HUES64 (cell line): ENCODE results near the gene LPAR3.

ENCODE experiments used
- H3K27ac ChIP-seq: 2 replicates; pipeline ENCODE4 v1.7.0; 2013; ENCODE audit warnings: low read depth, low read length, inconsistent platforms
- H3K27me3 ChIP-seq: 2 replicates; pipeline ENCODE4 v1.6.1; 2013; ENCODE audit warnings: mild to moderate bottlenecking, low read length; ENCODE audit not compliant: insufficient read depth
- H3K36me3 ChIP-seq: 2 replicates; pipeline ENCODE4 v1.6.1; 2013; ENCODE audit warnings: mild to moderate bottlenecking, low read length; ENCODE audit not compliant: insufficient read depth
- H3K4me1 ChIP-seq: 2 replicates; pipeline ENCODE4 v1.6.1; 2013; ENCODE audit warnings: mild to moderate bottlenecking, low read length, moderate library complexity; ENCODE audit not compliant: insufficient read depth
- H3K4me3 ChIP-seq: 2 replicates; pipeline ENCODE4 v1.5.1; 2013; ENCODE audit warnings: mild to moderate bottlenecking, low read length, moderate library complexity
- H3K9ac ChIP-seq: 2 replicates; pipeline ENCODE4 v1.6.1; 2013; ENCODE audit warnings: mild to moderate bottlenecking, low read depth, low read length
- H3K9me3 ChIP-seq: 2 replicates; pipeline ENCODE4 v1.6.1; 2013; ENCODE audit warnings: low read depth, low read length; ENCODE audit not compliant: insufficient read depth
- WGBS: fragments of 150-250, 120-280 bp; methylation state at CpG from one replicate; pipeline ENCODE4 v1.1.7; 2013; ENCODE audit warnings: missing lambda C conversion rate; 5-methylcytosine and 5-hydroxymethylcytosine counted together

Gene LPAR3

DNA sequence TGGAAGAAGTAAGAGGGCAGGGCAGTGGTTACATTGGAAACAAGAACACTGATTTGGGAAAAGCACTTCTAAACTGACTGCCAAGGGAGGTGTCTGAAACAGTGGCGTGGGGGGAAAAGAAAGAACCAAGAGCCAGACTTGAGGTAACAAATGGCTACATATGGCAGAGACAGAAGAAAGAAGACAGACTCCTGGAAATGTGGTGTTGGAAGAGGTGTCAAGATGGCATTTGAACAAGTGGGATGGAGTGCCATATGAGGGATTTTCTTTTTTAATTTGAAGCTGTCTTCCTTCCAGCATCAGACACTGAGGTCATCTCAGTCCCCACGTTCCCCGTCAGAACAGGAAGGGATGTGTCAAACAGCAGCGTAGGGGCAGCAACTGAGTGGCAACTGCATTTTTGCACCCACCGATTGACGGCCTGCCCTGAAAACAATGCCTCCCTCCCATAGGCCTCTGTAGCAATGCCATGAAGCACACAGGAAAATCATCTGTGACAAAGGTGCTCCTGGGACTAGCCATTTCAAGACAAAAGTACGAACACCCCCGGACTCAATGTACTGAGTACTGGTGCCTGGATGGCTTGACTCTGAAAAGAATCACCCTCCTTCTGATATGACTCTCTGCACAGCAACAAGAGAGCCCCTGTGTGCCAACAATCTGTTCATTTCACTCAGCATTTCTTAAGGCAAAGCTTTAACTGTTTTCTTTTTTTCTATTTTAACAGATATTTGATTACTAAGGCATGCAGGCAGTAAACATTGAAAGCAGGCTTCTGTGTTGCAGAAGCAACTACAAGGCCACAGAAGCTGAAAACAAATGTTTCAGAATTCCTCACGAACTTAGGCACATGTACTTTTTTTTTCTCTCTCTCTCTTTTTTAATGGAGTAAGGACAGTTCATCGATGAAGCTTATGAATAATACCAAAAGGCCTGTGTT lies 37.0 kb downstream of the LPAR3 start:
- Histone ChIP-seq H3K9ac (no peak overlapping the region), H3K36me3 (0 out of 2 replicates have a peak, but pooled peaks cover 7% of the 10 kb centered on the region), H3K4me1 (no peaks in the 10 kb centered on the region), H3K27ac (no peak overlapping the region), H3K4me3 (no peak overlapping the region), H3K9me3 (no peaks in the 10 kb centered on the region), H3K27me3 (no peaks in the 10 kb centered on the region)
- WGBS: 92% methylated on average over 10 of the region's 10 CpGs

DNA sequence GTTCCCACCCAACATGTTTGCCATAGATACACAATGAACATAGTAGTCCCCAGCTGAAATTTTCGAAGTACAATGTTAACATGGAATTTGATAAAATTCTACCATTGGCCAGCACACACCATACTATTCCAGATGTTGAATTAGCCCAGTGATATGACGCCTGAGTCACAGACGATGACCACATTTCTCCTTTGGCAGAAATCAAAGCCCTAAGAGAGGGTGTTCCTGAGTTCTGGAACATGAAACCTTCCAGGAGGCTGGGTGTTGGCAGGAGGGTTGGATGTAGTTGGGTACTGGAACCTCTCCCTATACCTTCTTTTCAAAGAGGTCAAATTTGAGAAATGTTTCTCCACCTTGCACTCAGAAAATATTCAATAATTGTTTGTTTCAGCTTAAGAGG lies 37.8 kb downstream of the LPAR3 start:
- 91% methylated on average over 3 of the region's 3 CpGs for WGBS

DNA sequence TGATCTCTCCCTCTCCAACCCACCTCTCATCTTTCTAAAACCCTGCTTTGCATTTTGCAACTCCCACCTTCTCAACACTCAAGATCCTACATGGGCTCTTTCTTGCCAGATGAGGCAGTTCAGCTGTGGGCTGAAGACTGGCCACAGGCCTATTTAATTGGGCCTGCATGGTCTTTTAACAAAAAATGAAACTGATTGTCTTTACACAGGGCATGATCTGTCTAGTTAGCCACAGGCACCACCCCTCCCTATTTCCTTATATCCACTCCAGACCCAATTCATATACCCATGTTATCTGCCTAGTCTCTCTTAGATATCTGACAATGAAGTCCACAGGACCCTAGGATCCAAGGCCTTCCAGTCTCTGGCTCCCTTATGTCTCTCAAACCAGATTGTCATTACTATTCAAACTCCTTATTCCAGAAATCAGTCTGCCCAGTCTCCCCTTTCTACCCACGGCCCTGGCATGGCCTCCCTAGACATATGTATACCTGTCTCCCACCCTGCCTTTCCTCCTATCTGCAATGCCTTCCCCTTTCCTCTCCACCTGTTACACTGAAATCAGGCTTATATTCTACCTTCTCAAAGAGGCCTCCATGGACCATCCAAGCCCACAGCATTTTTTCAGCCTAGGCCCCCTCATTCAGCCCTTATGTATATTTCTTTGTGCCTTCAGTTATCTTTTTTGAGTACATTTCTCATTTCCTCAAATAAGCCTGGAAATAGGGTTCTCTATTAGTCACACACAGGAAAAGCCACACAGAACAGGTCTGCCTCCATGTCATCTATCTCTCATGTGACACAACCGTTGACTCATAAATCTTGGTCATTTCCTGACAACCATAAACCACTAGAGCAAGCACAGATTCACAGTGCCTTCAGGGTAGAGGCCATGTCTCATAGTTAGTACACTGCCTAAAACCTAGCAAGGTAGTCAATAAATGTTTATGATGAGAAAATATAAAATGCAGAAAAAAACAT lies 39.0 kb downstream of the LPAR3 start:
- 0 out of 2 replicates have a peak, but pooled peaks cover 7% of the 10 kb centered on the region for H3K36me3 ChIP-seq
- H3K9ac ChIP-seq: no peak overlapping the region
- H3K4me3 ChIP-seq: no peak overlapping the region
- WGBS: 89% methylated on average over 2 of the region's 2 CpGs
- H3K27ac ChIP-seq: no peak overlapping the region
- H3K4me1 ChIP-seq: no peaks in the 10 kb centered on the region
- H3K9me3 ChIP-seq: no peaks in the 10 kb centered on the region
- H3K27me3 ChIP-seq: no peaks in the 10 kb centered on the region

More for the DNA sequence above, 37.8 kb downstream of the LPAR3 start:
- H3K27ac ChIP-seq: no peak overlapping the region
- 0 out of 2 replicates have a peak, but pooled peaks cover 7% of the 10 kb centered on the region for H3K36me3 ChIP-seq
- H3K4me3 ChIP-seq: no peak overlapping the region
- H3K9me3 ChIP-seq: no peaks in the 10 kb centered on the region
- H3K27me3 ChIP-seq: no peaks in the 10 kb centered on the region
- no peak overlapping the region for H3K9ac ChIP-seq
- no peaks in the 10 kb centered on the region for H3K4me1 ChIP-seq

DNA sequence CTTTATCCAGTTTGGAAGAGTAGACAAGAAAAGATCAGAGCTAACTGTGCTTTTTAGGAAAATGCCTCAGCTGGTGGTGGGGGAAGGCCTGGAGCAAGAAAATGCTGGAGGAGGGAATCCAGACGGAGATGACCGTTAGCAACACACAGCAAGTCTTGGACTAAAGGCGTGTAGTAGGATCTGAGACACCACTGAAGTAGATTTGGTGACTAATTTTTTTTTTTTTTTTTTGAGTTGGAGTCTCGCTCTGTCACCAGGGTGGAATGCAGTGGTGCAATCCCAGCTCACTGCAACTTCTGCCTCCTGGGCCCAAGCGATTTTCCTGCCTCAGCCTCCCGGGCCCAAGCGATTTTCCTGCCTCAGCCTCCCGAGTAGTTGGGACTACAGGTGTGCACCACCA lies 41.2 kb downstream of the LPAR3 start:
- Histone ChIP-seq H3K27me3 (no peaks in the 10 kb centered on the region), H3K9ac (no peak overlapping the region), H3K27ac (no peak overlapping the region), H3K4me1 (no peaks in the 10 kb centered on the region), H3K36me3 (0 out of 2 replicates have a peak, but pooled peaks cover 3% of the 10 kb centered on the region), H3K9me3 (no peaks in the 10 kb centered on the region), H3K4me3 (no peak overlapping the region)
- WGBS: 95% methylated on average over 8 of the region's 8 CpGs

DNA sequence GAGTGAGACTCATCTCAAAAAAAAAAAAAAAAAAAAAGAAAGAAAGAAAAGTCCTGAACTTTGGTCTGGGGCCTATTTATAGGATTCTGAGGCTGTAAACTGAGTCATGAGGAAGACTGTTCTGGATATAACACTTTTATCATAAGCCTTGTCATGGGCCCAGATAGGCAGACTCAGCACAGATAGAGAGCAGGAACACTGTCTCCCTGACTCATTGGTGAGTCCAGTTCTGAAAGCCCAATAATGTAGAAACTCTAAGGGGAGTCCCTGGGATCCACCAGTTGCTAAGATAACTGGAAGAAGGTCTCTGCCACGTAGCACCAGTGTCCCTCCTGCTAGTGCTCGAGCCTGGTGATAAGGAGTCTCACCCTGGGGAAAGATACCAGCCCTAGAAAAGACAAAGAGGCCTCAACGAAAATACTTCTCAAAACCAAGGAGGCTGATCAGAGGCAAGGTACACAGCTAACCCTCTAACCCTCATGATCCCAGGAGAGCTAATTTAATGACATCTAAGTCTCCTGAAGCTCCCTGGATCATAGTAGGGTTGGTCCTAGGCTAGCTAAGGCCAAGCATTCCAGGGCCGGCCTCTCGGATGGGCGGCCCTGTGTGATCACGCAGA lies 43.5 kb downstream of the LPAR3 start:
- no peaks in the 10 kb centered on the region for H3K27me3 ChIP-seq
- H3K36me3 ChIP-seq: 0 out of 2 replicates have a peak, but pooled peaks cover 3% of the 10 kb centered on the region
- no peaks in the 10 kb centered on the region for H3K9me3 ChIP-seq
- WGBS: 87% methylated on average over 7 of the region's 7 CpGs
- no peak overlapping the region for H3K9ac ChIP-seq
- no peak overlapping the region for H3K4me3 ChIP-seq
- no peak overlapping the region for H3K27ac ChIP-seq
- H3K4me1 ChIP-seq: no peaks in the 10 kb centered on the region

DNA sequence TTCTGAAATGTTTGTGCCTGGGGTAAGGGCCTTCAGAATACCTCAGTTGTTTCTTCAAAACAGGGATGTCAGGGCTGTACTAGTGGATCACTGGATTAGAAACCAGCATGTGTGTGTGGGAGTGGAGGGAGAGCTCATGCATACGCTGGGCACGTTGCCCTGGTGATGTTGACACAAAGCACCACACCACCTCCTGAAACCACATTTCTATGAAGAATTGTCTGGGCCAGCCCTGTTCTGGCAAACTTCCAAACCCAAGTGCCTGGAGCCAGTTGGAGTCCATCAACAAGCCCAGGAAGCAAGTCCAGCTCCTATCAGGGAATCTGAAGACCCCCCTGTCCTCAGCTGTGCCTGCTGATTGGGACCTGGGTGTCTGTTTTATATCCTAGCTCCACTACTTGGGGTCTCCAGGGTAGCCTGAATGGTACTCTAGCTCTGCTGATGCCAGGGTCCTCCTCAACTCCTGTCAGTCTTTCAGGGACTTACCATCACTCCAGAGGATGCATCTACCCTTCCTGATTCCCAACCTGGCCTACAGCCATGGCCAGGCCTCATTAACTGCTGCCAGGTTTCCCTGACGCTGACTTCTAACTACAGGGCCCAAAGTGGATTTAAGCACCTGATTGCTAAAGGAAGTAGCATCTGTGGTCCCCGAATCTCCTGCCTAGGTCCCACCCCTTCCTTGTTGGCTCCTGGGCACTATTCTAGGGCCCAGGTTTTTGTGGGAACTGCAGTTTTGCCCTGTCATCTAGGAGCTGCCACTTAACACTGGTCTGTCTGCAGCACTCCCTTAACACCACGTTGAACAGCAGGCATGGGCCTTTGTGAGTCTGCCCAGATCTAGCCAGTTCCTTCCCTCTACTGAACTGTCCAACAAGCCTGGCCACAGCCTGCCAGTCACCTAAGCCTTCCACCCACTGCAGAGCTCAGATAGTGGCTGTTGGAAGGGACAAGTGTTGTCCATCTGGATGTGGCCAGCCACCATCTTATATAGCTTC lies 45.5 kb downstream of the LPAR3 start:
- Histone ChIP-seq H3K9me3 (no peaks in the 10 kb centered on the region), H3K4me3 (no peak overlapping the region), H3K9ac (no peak overlapping the region), H3K27ac (no peak overlapping the region), H3K36me3 (0 out of 2 replicates have a peak, but pooled peaks cover 3% of the 10 kb centered on the region), H3K4me1 (no peaks in the 10 kb centered on the region; the same call in 1 of the 2 replicates), H3K27me3 (no peaks in the 10 kb centered on the region)
- 80% methylated on average over 5 of the region's 5 CpGs for WGBS

DNA sequence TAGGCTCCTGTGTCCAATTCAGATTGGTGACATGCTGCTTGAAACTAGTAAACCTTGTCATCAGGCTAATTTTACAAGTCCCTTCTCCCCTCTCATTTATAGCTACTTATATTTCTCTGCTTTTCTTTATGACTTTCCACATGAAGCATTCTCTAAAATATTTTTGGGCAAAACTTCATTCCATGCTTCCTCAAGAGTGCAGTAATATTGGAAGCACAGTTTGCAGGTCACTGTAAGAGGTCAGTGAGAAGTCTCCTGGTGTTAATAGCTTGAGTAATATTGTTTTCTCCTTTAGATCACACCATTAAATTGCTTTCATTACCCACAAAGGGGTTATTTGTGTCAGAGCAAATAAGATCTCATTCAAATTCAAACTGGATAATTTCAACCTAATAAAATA lies 46.6 kb downstream of the LPAR3 start:
- no peaks in the 10 kb centered on the region for H3K27me3 ChIP-seq
- no peak overlapping the region for H3K9ac ChIP-seq
- H3K36me3 ChIP-seq: no peaks in the 10 kb centered on the region
- no peak overlapping the region for H3K4me3 ChIP-seq
- no peaks in the 10 kb centered on the region for H3K9me3 ChIP-seq
- no peak overlapping the region for H3K27ac ChIP-seq
- no peaks in the 10 kb centered on the region; the same call in 1 of the 2 replicates for H3K4me1 ChIP-seq

DNA sequence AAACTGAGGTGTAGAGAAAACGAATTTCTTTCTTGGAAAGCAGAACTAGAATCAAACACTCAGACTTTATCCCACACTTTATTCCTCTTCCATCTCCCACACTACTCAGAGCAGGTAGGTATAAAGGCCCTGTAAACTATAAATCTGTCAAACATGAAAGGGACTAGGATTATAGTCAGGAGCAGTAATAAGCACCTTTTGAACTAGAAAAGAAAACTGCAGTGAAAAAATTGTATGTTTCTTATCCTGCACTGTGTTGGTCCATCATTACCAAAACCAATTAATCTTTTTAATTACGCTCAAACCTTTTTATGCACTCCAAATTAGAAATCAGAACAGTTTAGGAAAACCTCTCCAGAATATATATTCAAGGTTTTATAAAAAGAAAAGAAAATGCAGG lies 47.6 kb downstream of the LPAR3 start:
- Histone ChIP-seq H3K27me3 (no peaks in the 10 kb centered on the region), H3K4me3 (no peak overlapping the region), H3K4me1 (no peaks in the 10 kb centered on the region; the same call in 1 of the 2 replicates), H3K27ac (no peak overlapping the region), H3K9ac (no peak overlapping the region), H3K36me3 (no peaks in the 10 kb centered on the region), H3K9me3 (no peaks in the 10 kb centered on the region)
- WGBS: 83% methylated on average over 1 of the region's 2 CpGs

DNA sequence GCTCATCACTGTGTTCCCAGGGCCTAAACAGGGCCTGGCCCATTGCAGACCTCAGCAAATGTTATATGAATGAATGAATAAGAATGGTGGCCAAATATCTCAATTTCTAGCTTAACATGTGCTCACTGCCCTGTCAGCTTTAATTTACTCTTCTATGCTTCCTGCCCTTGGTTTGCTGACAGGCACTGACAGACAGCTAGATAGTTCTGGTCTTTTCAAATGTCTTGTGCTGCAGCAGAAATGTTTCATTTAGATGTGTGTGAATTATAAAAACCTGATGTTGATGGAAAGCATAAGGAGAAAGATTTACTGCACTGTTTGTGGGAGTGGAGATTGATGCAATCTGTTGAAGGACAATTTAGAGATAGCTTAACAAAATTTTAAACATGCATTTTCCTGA lies 48.9 kb downstream of the LPAR3 start:
- Histone ChIP-seq H3K27ac (no peak overlapping the region), H3K9ac (no peak overlapping the region), H3K4me1 (no peaks in the 10 kb centered on the region; the same call in 1 of the 2 replicates), H3K36me3 (no peaks in the 10 kb centered on the region), H3K27me3 (no peaks in the 10 kb centered on the region), H3K4me3 (no peak overlapping the region), H3K9me3 (no peaks in the 10 kb centered on the region)

DNA sequence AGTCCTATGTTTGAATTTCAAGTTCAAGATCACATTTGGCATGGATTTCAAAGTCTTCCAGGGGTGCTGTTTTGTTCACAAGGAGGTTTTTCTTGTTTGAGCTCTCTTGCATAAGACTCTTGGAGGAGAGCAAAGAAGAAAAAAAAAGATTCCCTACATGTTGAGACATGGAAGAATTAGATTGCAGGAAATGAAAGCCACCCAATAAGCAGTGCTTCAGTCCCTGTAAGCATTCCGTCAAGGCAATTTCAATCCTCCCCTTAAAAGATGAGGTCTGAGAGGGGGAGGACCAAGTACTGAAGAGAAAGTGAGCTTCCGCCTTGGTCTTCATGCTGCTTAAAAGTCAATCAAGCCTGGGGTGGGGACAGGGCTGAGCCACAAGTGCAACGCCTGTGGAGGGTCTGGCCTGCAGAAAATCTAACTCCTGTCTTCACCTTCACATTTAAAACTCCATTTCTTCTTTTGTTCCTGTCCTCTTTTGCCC lies 50.2 kb downstream of the LPAR3 start:
- Histone ChIP-seq H3K27ac (no peak overlapping the region), H3K27me3 (no peaks in the 10 kb centered on the region), H3K4me1 (no peaks in the 10 kb centered on the region; the same call in 1 of the 2 replicates), H3K4me3 (no peak overlapping the region), H3K9ac (no peak overlapping the region), H3K36me3 (no peaks in the 10 kb centered on the region), H3K9me3 (no peaks in the 10 kb centered on the region)
- WGBS: 88% methylated on average over 3 of the region's 3 CpGs
